ENCODE results near the gene RFPL1. TPM values are rescaled to one million over a fixed set of nuclear protein-coding genes. Genes with fewer than 3 reads are reported as not detected.

Gene RFPL1
- total and polyA plus RNA-seq, 2 experiments from 2014 or later: not detected

- Histone ChIP-seq H3K27me3 (ENCODE audit: insufficient read depth) (peaks cover 5% of the 10 kb centered on the region; the same call in 1 of the 2 replicates), H3K9me2 (ENCODE audit: insufficient read depth) (no peaks in the 10 kb centered on the region), H3F3A (replicated peaks; ENCODE audit: low read depth) (peaks cover 12% of the 10 kb centered on the region), H3K4me1 (ENCODE audit: insufficient read depth) (peaks cover 11% of the 10 kb centered on the region; the same call in 1 of the 2 replicates), H3K27ac (ENCODE audit: low read depth) (no peak overlapping the region), H3K4me2 (peak overlapping the region; percentile 98), H3K36me3 (ENCODE audit: insufficient read depth) (no peaks in the 10 kb centered on the region), H3K79me2 (replicated peaks; ENCODE audit: insufficient read depth) (no peaks in the 10 kb centered on the region), H3K4me3 (peak overlapping the region; percentile 81), H2AFZ (peak overlapping the region; percentile 99), H4K20me1 (replicated peaks; ENCODE audit: insufficient read depth) (no peaks in the 10 kb centered on the region)
- TF ChIP-seq REST (IDR thresholded peaks at IDR 0.05; ENCODE audit: unreplicated experiment): no peak
- TF ChIP-seq ETS1 (IDR thresholded peaks at IDR 0.05): peak; percentile 47; the same call in 1 of the 2 replicates
- no peak for TF ChIP-seq JUNB (IDR thresholded peaks at IDR 0.05; ENCODE audit: unreplicated experiment)
- no peak for TF ChIP-seq ZNF462 (CRISPR knock-in tag; IDR thresholded peaks at IDR 0.05)
- peak; percentile 58 for TF ChIP-seq POLR2AphosphoS5 (IDR thresholded peaks at IDR 0.05; ENCODE audit: low read depth)
- peak; percentile 93 to 95 for TF ChIP-seq CTCF (conservative IDR thresholded peaks at IDR 0.05; ENCODE audit: low read depth in 2 of 2)
- TF ChIP-seq CREB1 (CRISPR knock-in tag; IDR thresholded peaks at IDR 0.05; ENCODE audit: low read depth): peak; percentile 94
- no peak for TF ChIP-seq ZNF114 (CRISPR knock-in tag; IDR thresholded peaks at IDR 0.05)
- Mint-ChIP-seq H3K4me3 (peak overlapping the region; percentile 79), H3K9me3 (no peaks in the 10 kb centered on the region), H3K27me3 (ENCODE audit: insufficient read depth, low read depth, poor library complexity) (peaks cover 17% of the 10 kb centered on the region), H3K36me3 (ENCODE audit: low read depth) (no peaks in the 10 kb centered on the region; the same call in 2 of the 3 replicates), H3K4me1 (peaks cover 16% of the 10 kb centered on the region), H3K27ac (peak overlapping the region; percentile 33; the same call in 1 of the 2 replicates)
- peak; percentile 93 for ATAC-seq
- peak; percentile 94 for DNase-seq (ENCODE audit: low spot score)
Measured at GRCh38 chr22:29470159-29470855, 31.9 kb downstream of the RFPL1 start.
